Right hindlimb (tissue), 1 donor: ENCODE results near the gene PSMC5.
"Not testable (repeated sequence)": the region's sequence is repeated elsewhere in the genome, so short reads cannot be mapped to it uniquely, and the experiment has no call there.

Experiments used
- DNase-seq: peaks from one replicate; pipeline ENCODE4 v3.0.0-alpha.2; 2018

Gene PSMC5

GRCh38 chr17:63874061-63874626 is 46.9 kb downstream of the PSMC5 start:
- DNase-seq = not testable (repeated sequence)

- not testable (repeated sequence) for DNase-seq
Measured at GRCh38 chr17:63874693-63875092, 47.5 kb downstream of the PSMC5 start.

- not testable (repeated sequence) for DNase-seq
Measured at GRCh38 chr17:63878413-63878812, 51.2 kb downstream of the PSMC5 start.

- DNase-seq = no peak
Measured at GRCh38 chr17:63880706-63881105, 53.5 kb downstream of the PSMC5 start.

- DNase-seq = not testable (repeated sequence)
Measured at GRCh38 chr17:63881337-63881736, 54.1 kb downstream of the PSMC5 start.
